H9 (cell line): ENCODE results near the gene ADISSP. TPM values are rescaled to one million over a fixed set of nuclear protein-coding genes. Genes with fewer than 3 reads are reported as not detected.

ENCODE experiments used
- DNase-seq: peaks from one replicate; pipeline ENCODE4 v3.0.0-alpha.2; 2017
- H2AFZ ChIP-seq: one replicate; pipeline ENCODE4 v1.6.1; 2013; ENCODE audit warnings: mild to moderate bottlenecking, low read length, control low read depth, moderate library complexity
- H2AK5ac ChIP-seq: 2 replicates; pipeline ENCODE4 v1.6.1; 2013; ENCODE audit warnings: low read length, control low read depth, mixed read lengths; ENCODE audit not compliant: insufficient read length
- H2BK120ac ChIP-seq: one replicate; pipeline ENCODE4 v1.6.1; 2013; ENCODE audit warnings: low read depth, mild to moderate bottlenecking, low read length, control low read depth, inconsistent platforms; ENCODE audit not compliant: poor library complexity, severe bottlenecking
- H2BK12ac ChIP-seq: 2 replicates; pipeline ENCODE4 v1.6.1; 2013; ENCODE audit warnings: low read length, control low read depth, mixed read lengths, low read depth; ENCODE audit not compliant: insufficient read length
- H2BK15ac ChIP-seq: 2 replicates; pipeline ENCODE4 v1.6.1; 2013; ENCODE audit warnings: low read depth, low read length, control low read depth
- H2BK20ac ChIP-seq: one replicate; pipeline ENCODE4 v1.6.1; 2013; ENCODE audit warnings: low read depth, mild to moderate bottlenecking, low read length, control low read depth, inconsistent platforms; ENCODE audit not compliant: poor library complexity, severe bottlenecking
- H2BK5ac ChIP-seq: 2 replicates; pipeline ENCODE4 v1.6.1; 2013; ENCODE audit warnings: low read length, control low read depth, mixed read lengths; ENCODE audit not compliant: insufficient read length
- H3K14ac ChIP-seq: 2 replicates; pipeline ENCODE4 v1.6.1; 2013; ENCODE audit warnings: low read length, control low read depth; ENCODE audit not compliant: insufficient read depth
- H3K18ac ChIP-seq: 2 replicates; pipeline ENCODE4 v1.6.1; 2013; ENCODE audit warnings: low read depth, mild to moderate bottlenecking, mixed read lengths, low read length, control low read depth; ENCODE audit not compliant: insufficient read length
- H3K23ac ChIP-seq: 2 replicates; pipeline ENCODE4 v1.6.1; 2013; ENCODE audit warnings: low read length, control low read depth, mixed read lengths, low read depth; ENCODE audit not compliant: insufficient read length
- H3K23me2 ChIP-seq: 2 replicates; pipeline ENCODE4 v1.6.1; 2013; ENCODE audit warnings: low read depth, mild to moderate bottlenecking, mixed read lengths, low read length, control low read depth; ENCODE audit not compliant: insufficient read length, poor library complexity, severe bottlenecking
- H3K27ac ChIP-seq: 2 replicates; pipeline ENCODE4 v1.5.1; 2013; ENCODE audit warnings: low read length, control low read depth, mixed read lengths, low read depth; ENCODE audit not compliant: insufficient read length
- H3K27me3 ChIP-seq: 2 replicates; pipeline ENCODE4 v1.6.1; 2013; ENCODE audit warnings: low read length, control low read depth, inconsistent platforms; ENCODE audit not compliant: insufficient read depth
- H3K4ac ChIP-seq: 2 replicates; pipeline ENCODE4 v1.6.1; 2013; ENCODE audit warnings: low read depth, mild to moderate bottlenecking, control low read depth, inconsistent platforms, low read length, moderate library complexity
- H3K4me1 ChIP-seq: 2 replicates; pipeline ENCODE4 v1.6.1; 2013; ENCODE audit warnings: low read length, control low read depth, inconsistent platforms; ENCODE audit not compliant: insufficient read depth
- H3K4me2 ChIP-seq: 2 replicates; pipeline ENCODE4 v1.6.1; 2013; ENCODE audit warnings: low read length, control low read depth, mixed read lengths; ENCODE audit not compliant: insufficient read length, insufficient read depth
- H3K56ac ChIP-seq: 2 replicates; pipeline ENCODE4 v1.6.1; 2013; ENCODE audit warnings: low read depth, mild to moderate bottlenecking, mixed read lengths, low read length, control low read depth; ENCODE audit not compliant: insufficient read length
- H3K79me1 ChIP-seq: 2 replicates; pipeline ENCODE4 v1.6.1; 2013; ENCODE audit warnings: low read depth, mild to moderate bottlenecking, moderate library complexity, low read length, control low read depth, inconsistent platforms; ENCODE audit not compliant: insufficient read depth, poor library complexity, severe bottlenecking
- H3K79me2 ChIP-seq: 2 replicates; pipeline ENCODE4 v1.6.1; 2013; ENCODE audit warnings: low read length, control low read depth, inconsistent platforms; ENCODE audit not compliant: insufficient read depth
- H3K9ac ChIP-seq: 2 replicates; pipeline ENCODE4 v1.6.1; 2013; ENCODE audit warnings: low read length, control low read depth, mixed read lengths; ENCODE audit not compliant: insufficient read length; ENCODE audit errors: extremely low read depth
- H3K9me3 ChIP-seq: one replicate; pipeline ENCODE4 v1.6.1; 2013; ENCODE audit warnings: low read depth, low read length, inconsistent platforms; ENCODE audit not compliant: control insufficient read depth
- H3T11ph ChIP-seq: one replicate; pipeline ENCODE4 v1.6.1; 2013; ENCODE audit warnings: mild to moderate bottlenecking, low read length, control low read depth, inconsistent platforms
- H4K20me1 ChIP-seq: one replicate; pipeline ENCODE4 v1.6.1; 2013; ENCODE audit not compliant: control insufficient read depth, insufficient read length, insufficient read depth
- H4K5ac ChIP-seq: 2 replicates; pipeline ENCODE4 v1.6.1; 2013; ENCODE audit warnings: low read depth, mild to moderate bottlenecking, mixed read lengths, low read length, control low read depth; ENCODE audit not compliant: insufficient read length
- H4K8ac ChIP-seq: replicated peaks from 2 replicates; pipeline ENCODE4 v1.6.1; 2013; ENCODE audit warnings: low read length, control low read depth, mixed read lengths, low read depth; ENCODE audit not compliant: insufficient read length
- H4K91ac ChIP-seq: 2 replicates; pipeline ENCODE4 v1.6.1; 2013; ENCODE audit warnings: low read depth, mild to moderate bottlenecking, moderate library complexity, mixed read lengths, low read length, control low read depth; ENCODE audit not compliant: insufficient read length
- H3K27ac Mint-ChIP-seq, 3 experiments: 2 replicates in 2 of 3; 3 replicates in 1 of 3; pipeline ENCODE4 v1.8.0; 2020 to 2021; ENCODE audit warnings: mixed read lengths in 3 of 3, mild to moderate bottlenecking in 1 of 3, moderate library complexity in 1 of 3
- H3K27me3 Mint-ChIP-seq: 2 replicates; pipeline ENCODE4 v1.8.0; 2021; ENCODE audit warnings: low read depth, mild to moderate bottlenecking, moderate library complexity, mixed read lengths
- H3K36me3 Mint-ChIP-seq, 3 experiments: 2 replicates in 2 of 3; 3 replicates in 1 of 3; pipeline ENCODE4 v1.8.0; 2020 to 2021; ENCODE audit warnings: low read depth in 3 of 3, mixed read lengths in 3 of 3; ENCODE audit not compliant: insufficient read depth in 1 of 3
- H3K4me1 Mint-ChIP-seq, 2 experiments: 2 replicates each; pipeline ENCODE4 v1.8.0; 2020; ENCODE audit warnings: mixed read lengths in 2 of 2
- H3K4me3 Mint-ChIP-seq, 2 experiments: 2 replicates in 1 of 2; 3 replicates in 1 of 2; pipeline ENCODE4 v1.8.0; 2020 to 2021; ENCODE audit warnings: mild to moderate bottlenecking in 2 of 2, mixed read lengths in 2 of 2, moderate library complexity in 1 of 2
- H3K9me3 Mint-ChIP-seq, 2 experiments: 2 replicates in 1 of 2; 3 replicates in 1 of 2; pipeline ENCODE4 v1.8.0; 2020; ENCODE audit warnings: mild to moderate bottlenecking in 2 of 2, mixed read lengths in 2 of 2, moderate library complexity in 1 of 2
- CTCF ChIP-seq: fragments of 200-600 bp; sonication (generic); conservative IDR thresholded peaks from 3 replicates; pipeline ENCODE4 v1.8.0; 2021; ENCODE audit warnings: antibody characterized with exemption, mild to moderate bottlenecking
- WGBS: extraction: QIAGEN DNeasy Blood & Tissue Kit; methylation state at CpG from one replicate; pipeline ENCODE4 v1.1.7; 2013; ENCODE audit warnings: missing lambda C conversion rate, low lambda C conversion rate, mixed read lengths; ENCODE audit not compliant: insufficient read length; ENCODE audit errors: extremely low coverage; 5-methylcytosine and 5-hydroxymethylcytosine counted together
- total RNA-seq: library from RNA; stranded (reverse); gene quantifications from 2 replicates; pipeline ENCODE4 v1.2.1, GENCODE V29; 2021

ADISSP gene
- total RNA-seq, 1 experiment from 2014 or later, result 80.9 TPM

- H2BK12ac ChIP-seq, result no peak overlapping the region
- Mint-ChIP-seq H3K4me1 (peaks cover 8 to 15% of the 10 kb centered on the region in 2 experiments), H3K9me3 (peaks cover 0 to 3% of the 10 kb centered on the region in 2 experiments; a peak in 2 of 5 replicates), H3K4me3 (no peak overlapping the region), H3K36me3 (no peaks in the 10 kb centered on the region), H3K27ac (no peak overlapping the region), H3K27me3 (peaks cover 30% of the 10 kb centered on the region)
- H3K56ac ChIP-seq, result no peak overlapping the region
- no peaks in the 10 kb centered on the region for H3K27me3 ChIP-seq
- H2AFZ ChIP-seq, result no peak overlapping the region
- H3K14ac ChIP-seq, result no peak overlapping the region
- no peak overlapping the region for H3K4me2 ChIP-seq
- H2BK5ac ChIP-seq, result no peak overlapping the region
- WGBS, result no CpG with 5 or more reads among the region's 4 CpGs
- H3K9me3 ChIP-seq, result no peaks in the 10 kb centered on the region
- H2BK120ac ChIP-seq, result no peak overlapping the region
- H3T11ph ChIP-seq, result no peak overlapping the region
- H3K79me2 ChIP-seq, result no peaks in the 10 kb centered on the region
- H3K4ac ChIP-seq, result no peak overlapping the region
- H3K9ac ChIP-seq, result no peak overlapping the region
- no peaks in the 10 kb centered on the region for H3K23me2 ChIP-seq
- H4K5ac ChIP-seq, result no peak overlapping the region
- H3K23ac ChIP-seq, result no peak overlapping the region
- H2BK20ac ChIP-seq, result no peak overlapping the region
- H3K4me1 ChIP-seq, result no peaks in the 10 kb centered on the region
- DNase-seq, result no peak
- H2AK5ac ChIP-seq, result no peak overlapping the region
- no peak overlapping the region for H4K8ac ChIP-seq
- no peak overlapping the region for H4K91ac ChIP-seq
- H3K27ac ChIP-seq, result no peak overlapping the region
- no peak overlapping the region for H3K18ac ChIP-seq
- no peak overlapping the region for H2BK15ac ChIP-seq
- no peak for TF ChIP-seq CTCF
- H3K79me1 ChIP-seq, result no peaks in the 10 kb centered on the region
- H4K20me1 ChIP-seq, result no peaks in the 10 kb centered on the region
Measured at GRCh38 chr20:3724356-3724755, 43.2 kb downstream of the ADISSP start.
